Neural crest cell (in vitro differentiated cells): ENCODE measurements around the gene KCNMA1. TPM values are rescaled to one million over a fixed set of nuclear protein-coding genes. Genes with fewer than 3 reads are reported as not detected.

Experiments used
- DNase-seq: peaks from one replicate; pipeline ENCODE4 v3.0.0; 2021; ENCODE audit warnings: low read depth, mixed read lengths, low spot score
- H3K27ac Mint-ChIP-seq: one replicate; pipeline ENCODE4 v1.8.0; 2021; ENCODE audit warnings: mild to moderate bottlenecking, mixed read lengths; ENCODE audit not compliant: unreplicated experiment
- H3K27me3 Mint-ChIP-seq: 2 replicates; pipeline ENCODE4 v1.8.0; 2021; ENCODE audit warnings: low read depth, mild to moderate bottlenecking, mixed read lengths
- H3K36me3 Mint-ChIP-seq: 2 replicates; pipeline ENCODE4 v1.8.0; 2021; ENCODE audit warnings: low read depth, mild to moderate bottlenecking, mixed read lengths
- H3K4me1 Mint-ChIP-seq: 2 replicates; pipeline ENCODE4 v1.8.0; 2021; ENCODE audit warnings: mixed read lengths
- H3K4me3 Mint-ChIP-seq: one replicate; pipeline ENCODE4 v1.8.0; 2021; ENCODE audit warnings: mild to moderate bottlenecking, mixed read lengths
- H3K9me3 Mint-ChIP-seq: 2 replicates; pipeline ENCODE4 v1.8.0; 2021; ENCODE audit warnings: mixed read lengths
- CTCF ChIP-seq: fragments of 200-600 bp; sonication (generic); conservative IDR thresholded peaks from 2 replicates; pipeline ENCODE4 v1.5.0; 2021; ENCODE audit warnings: antibody characterized with exemption, mild to moderate bottlenecking
- total RNA-seq: library from RNA; stranded (reverse); gene quantifications from 2 replicates; pipeline ENCODE4 v1.2.1, GENCODE V29; 2021

Gene KCNMA1
- total RNA-seq, 1 donor from 2014 or later, result 1.7 TPM

- Mint-ChIP-seq H3K27me3 (no peaks in the 10 kb centered on the region), H3K36me3 (no peaks in the 10 kb centered on the region)
These were observed 50.7 kb downstream of the KCNMA1 start for GRCh38 chr10:77586719-77587415.

GRCh38 chr10:77584938-77585337 is 52.7 kb downstream of the KCNMA1 start:
- DNase-seq, result no peak
- Mint-ChIP-seq H3K27ac (no peak overlapping the region), H3K9me3 (peaks cover 4% of the 10 kb centered on the region), H3K36me3 (no peaks in the 10 kb centered on the region), H3K4me1 (peaks cover 4% of the 10 kb centered on the region), H3K27me3 (no peaks in the 10 kb centered on the region), H3K4me3 (no peak overlapping the region)
- no peak for TF ChIP-seq CTCF

More at GRCh38 chr10:77586719-77587415, 50.7 kb downstream of the KCNMA1 start:
- no peak overlapping the region for H3K27ac Mint-ChIP-seq
- no peak overlapping the region for H3K4me3 Mint-ChIP-seq
- peaks cover 4% of the 10 kb centered on the region for H3K4me1 Mint-ChIP-seq
- H3K9me3 Mint-ChIP-seq, result peaks cover 4% of the 10 kb centered on the region
- TF ChIP-seq CTCF, result no peak
- no peak for DNase-seq

- H3K27ac Mint-ChIP-seq, result no peak overlapping the region
- no peak overlapping the region for H3K4me3 Mint-ChIP-seq
These were observed 54.1 kb downstream of the KCNMA1 start for GRCh38 chr10:77583527-77583926.

GRCh38 chr10:77582710-77583115 is 54.9 kb downstream of the KCNMA1 start:
- H3K27me3 Mint-ChIP-seq, result no peaks in the 10 kb centered on the region
- H3K36me3 Mint-ChIP-seq, result no peaks in the 10 kb centered on the region
- H3K9me3 Mint-ChIP-seq, result no peaks in the 10 kb centered on the region
- no peak overlapping the region for H3K4me3 Mint-ChIP-seq
- peaks cover 4% of the 10 kb centered on the region for H3K4me1 Mint-ChIP-seq
- DNase-seq, result no peak
- no peak for TF ChIP-seq CTCF
- H3K27ac Mint-ChIP-seq, result no peak overlapping the region

More at GRCh38 chr10:77583527-77583926, 54.1 kb downstream of the KCNMA1 start:
- H3K9me3 Mint-ChIP-seq, result peaks cover under 1% of the 10 kb centered on the region
- H3K36me3 Mint-ChIP-seq, result no peaks in the 10 kb centered on the region
- no peaks in the 10 kb centered on the region for H3K27me3 Mint-ChIP-seq
- no peak for TF ChIP-seq CTCF
- H3K4me1 Mint-ChIP-seq, result peaks cover 4% of the 10 kb centered on the region
- DNase-seq, result no peak

- Mint-ChIP-seq H3K27me3 (no peaks in the 10 kb centered on the region), H3K36me3 (no peaks in the 10 kb centered on the region), H3K4me3 (no peak overlapping the region), H3K4me1 (peaks cover 4% of the 10 kb centered on the region), H3K27ac (no peak overlapping the region), H3K9me3 (no peaks in the 10 kb centered on the region)
- TF ChIP-seq CTCF, result no peak
- no peak for DNase-seq
These were observed 55.9 kb downstream of the KCNMA1 start for GRCh38 chr10:77581738-77582137.
